Measurements from ENCODE around the gene OR1F1.
"Not testable (repeated sequence)": the region's sequence is repeated elsewhere in the genome, so short reads cannot be mapped to it uniquely, and the experiment has no call there.

OR1F1 gene

GRCh38 chr16:3188675-3188924 lies 596 bp downstream of the OR1F1 start:
- H3K9me3 ChIP-seq (ENCODE audit: control insufficient read depth, low read length): no peaks in the 10 kb centered on the region
- H3K4me1 ChIP-seq (ENCODE audit: control insufficient read depth, insufficient read depth, low read length): no peaks in the 10 kb centered on the region
- H3K27ac ChIP-seq (ENCODE audit: insufficient read depth, low read depth, low read length, poor library complexity, severe bottlenecking): no peak overlapping the region
- H3K27me3 ChIP-seq (ENCODE audit: control insufficient read depth, insufficient read depth, low read length, poor library complexity, severe bottlenecking): peaks cover 90% of the 10 kb centered on the region
- peak overlapping the region; percentile 61 for H3K4me3 ChIP-seq (ENCODE audit: insufficient read depth, low read depth, low read length)
- WGBS, 2 experiments: 1% methylated on average over 13 of the region's 13 CpGs
- no peaks in the 10 kb centered on the region for H3K36me3 ChIP-seq (ENCODE audit: control insufficient read depth, insufficient read depth, low read length)

DNA sequence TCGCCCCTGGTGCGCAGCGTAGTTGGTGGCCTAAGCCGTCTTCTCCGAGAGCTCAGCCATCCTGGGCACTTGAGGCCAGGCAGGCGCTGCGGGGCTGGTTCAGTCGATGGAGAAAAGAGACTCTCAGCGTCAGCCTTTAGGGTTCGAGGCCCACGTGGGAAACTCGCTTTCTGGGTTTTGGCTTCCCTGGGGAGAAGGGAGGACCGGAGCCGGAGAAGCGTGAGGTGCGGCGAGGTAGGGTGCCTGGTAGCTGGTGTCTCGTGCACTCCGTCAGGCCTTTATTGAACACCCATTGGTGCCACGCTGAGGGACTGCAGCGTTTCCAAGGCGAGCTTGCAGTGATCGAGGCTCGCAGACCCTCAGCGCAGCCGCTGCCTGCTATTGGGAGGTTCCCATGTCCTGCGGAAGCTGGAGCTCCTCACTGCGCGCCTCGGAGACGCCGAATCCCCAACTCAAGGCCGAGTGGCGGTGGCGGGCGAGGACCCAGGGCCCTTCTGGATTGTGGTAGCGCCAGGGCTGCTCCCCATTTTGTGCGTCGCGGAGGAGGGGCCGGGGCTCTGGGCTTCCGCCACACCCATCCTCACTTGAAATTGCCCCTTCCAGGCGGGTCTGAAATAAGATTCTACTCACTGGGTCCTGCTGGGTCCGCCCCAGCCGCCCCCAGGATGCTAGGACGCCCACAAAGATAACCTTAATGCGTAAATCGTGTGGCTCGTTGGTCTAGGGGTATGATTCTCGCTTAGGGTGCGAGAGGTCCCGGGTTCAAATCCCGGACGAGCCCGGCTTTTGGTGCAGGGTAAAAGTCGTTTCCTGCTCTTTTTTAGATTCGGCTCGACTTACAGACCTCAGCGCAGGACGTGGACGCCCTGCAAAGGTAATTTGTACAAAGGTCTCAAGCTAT lies 1.2 kb downstream of the OR1F1 start:
- Histone ChIP-seq H3K9me3 (ENCODE audit: control insufficient read depth, low read length) (no peaks in the 10 kb centered on the region), H3K4me1 (ENCODE audit: control insufficient read depth, insufficient read depth, low read length) (no peaks in the 10 kb centered on the region), H3K4me3 (ENCODE audit: insufficient read depth, low read depth, low read length) (peak overlapping the region; percentile 61), H3K27ac (ENCODE audit: insufficient read depth, low read depth, low read length, poor library complexity, severe bottlenecking) (no peak overlapping the region), H3K27me3 (ENCODE audit: control insufficient read depth, insufficient read depth, low read length, poor library complexity, severe bottlenecking) (peaks cover 84% of the 10 kb centered on the region), H3K36me3 (ENCODE audit: control insufficient read depth, insufficient read depth, low read length) (no peaks in the 10 kb centered on the region)
- WGBS, 2 experiments: 0 to 1% methylated on average over 61 of the region's 61 CpGs

DNA sequence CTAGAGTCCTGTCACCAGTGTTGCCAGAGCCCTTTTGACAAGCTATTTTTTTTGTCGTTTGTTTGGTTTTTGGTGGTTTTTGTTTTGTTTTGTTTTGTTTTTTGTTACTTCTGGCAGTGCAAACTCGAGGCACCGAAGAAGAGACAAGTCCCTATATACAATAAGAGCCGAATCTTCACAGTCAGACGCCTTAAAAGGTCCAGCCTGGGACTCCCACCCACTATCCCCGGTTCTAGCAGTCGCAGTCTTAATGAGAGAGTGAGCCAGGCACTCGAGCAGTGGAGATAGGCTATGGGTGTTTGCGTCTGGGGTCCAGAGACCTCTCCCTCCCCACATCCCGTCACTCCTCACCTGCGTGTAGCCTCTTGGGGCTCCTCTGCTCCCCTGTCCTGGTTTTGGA lies 1.9 kb downstream of the OR1F1 start:
- Histone ChIP-seq H3K4me1 (ENCODE audit: control insufficient read depth, insufficient read depth, low read length) (no peaks in the 10 kb centered on the region), H3K9me3 (ENCODE audit: control insufficient read depth, low read length) (no peaks in the 10 kb centered on the region), H3K4me3 (ENCODE audit: insufficient read depth, low read depth, low read length) (peak overlapping the region; percentile 61), H3K27me3 (ENCODE audit: control insufficient read depth, insufficient read depth, low read length, poor library complexity, severe bottlenecking) (peaks cover 78% of the 10 kb centered on the region), H3K36me3 (ENCODE audit: control insufficient read depth, insufficient read depth, low read length) (no peaks in the 10 kb centered on the region), H3K27ac (ENCODE audit: insufficient read depth, low read depth, low read length, poor library complexity, severe bottlenecking) (no peak overlapping the region)
- WGBS, 2 experiments: 18 to 23% methylated on average over 11 of the region's 11 CpGs

DNA sequence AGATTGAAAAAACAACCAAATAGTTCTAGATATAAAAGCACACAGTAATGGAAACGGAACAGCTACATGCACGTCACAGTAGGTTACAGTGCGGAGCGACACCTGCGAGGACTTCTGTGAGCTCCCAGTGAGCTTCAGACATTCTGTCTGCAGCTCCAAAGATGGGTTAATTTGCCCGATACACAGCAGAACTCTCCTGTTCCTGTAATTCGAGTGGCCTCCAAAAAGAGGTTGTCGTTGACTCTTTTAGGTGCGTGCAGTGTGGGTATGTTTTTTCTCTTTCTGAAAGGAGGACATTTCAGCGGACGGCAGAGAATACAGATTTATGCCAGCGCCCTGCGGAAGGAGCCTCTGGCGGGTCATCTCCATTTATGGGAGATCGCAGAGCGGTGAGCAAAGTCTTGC lies 2.9 kb downstream of the OR1F1 start:
- no peak overlapping the region for H3K27ac ChIP-seq (ENCODE audit: insufficient read depth, low read depth, low read length, poor library complexity, severe bottlenecking)
- peaks cover 77% of the 10 kb centered on the region for H3K27me3 ChIP-seq (ENCODE audit: control insufficient read depth, insufficient read depth, low read length, poor library complexity, severe bottlenecking)
- peak overlapping the region; percentile 47 for H3K4me3 ChIP-seq (ENCODE audit: insufficient read depth, low read depth, low read length)
- WGBS, 2 experiments: 3 to 5% methylated on average over 16 of the region's 16 CpGs
- no peaks in the 10 kb centered on the region for H3K36me3 ChIP-seq (ENCODE audit: control insufficient read depth, insufficient read depth, low read length)
- H3K9me3 ChIP-seq (ENCODE audit: control insufficient read depth, low read length): no peaks in the 10 kb centered on the region
- no peaks in the 10 kb centered on the region for H3K4me1 ChIP-seq (ENCODE audit: control insufficient read depth, insufficient read depth, low read length)

- WGBS, 2 experiments: 87 to 88% methylated on average over 36 of the region's 36 CpGs
- Histone ChIP-seq H3K27me3 (ENCODE audit: control insufficient read depth, insufficient read depth, low read length, poor library complexity, severe bottlenecking) (peaks cover 70% of the 10 kb centered on the region), H3K27ac (ENCODE audit: insufficient read depth, low read depth, low read length, poor library complexity, severe bottlenecking) (no peak overlapping the region)
These were observed 4.5 kb downstream of the OR1F1 start for GRCh38 chr16:3192476-3193019.

GRCh38 chr16:3193221-3194212 lies 5.5 kb downstream of the OR1F1 start:
- H3K4me1 ChIP-seq (ENCODE audit: control insufficient read depth, insufficient read depth, low read length): no peaks in the 10 kb centered on the region
- H3K4me3 ChIP-seq (ENCODE audit: insufficient read depth, low read depth, low read length): no peak overlapping the region
- no peaks in the 10 kb centered on the region for H3K36me3 ChIP-seq (ENCODE audit: control insufficient read depth, insufficient read depth, low read length)
- no peaks in the 10 kb centered on the region for H3K9me3 ChIP-seq (ENCODE audit: control insufficient read depth, low read length)
- H3K27ac ChIP-seq (ENCODE audit: insufficient read depth, low read depth, low read length, poor library complexity, severe bottlenecking): no peak overlapping the region
- peaks cover 69% of the 10 kb centered on the region for H3K27me3 ChIP-seq (ENCODE audit: control insufficient read depth, insufficient read depth, low read length, poor library complexity, severe bottlenecking)
- 90 to 91% methylated on average over 49 of the region's 49 CpGs for WGBS, 2 experiments

More at GRCh38 chr16:3192476-3193019, 4.5 kb downstream of the OR1F1 start:
- H3K4me3 ChIP-seq (ENCODE audit: insufficient read depth, low read depth, low read length): no peak overlapping the region
- H3K9me3 ChIP-seq (ENCODE audit: control insufficient read depth, low read length): no peaks in the 10 kb centered on the region
- no peaks in the 10 kb centered on the region for H3K4me1 ChIP-seq (ENCODE audit: control insufficient read depth, insufficient read depth, low read length)
- H3K36me3 ChIP-seq (ENCODE audit: control insufficient read depth, insufficient read depth, low read length): no peaks in the 10 kb centered on the region

- no peaks in the 10 kb centered on the region for H3K36me3 ChIP-seq (ENCODE audit: control insufficient read depth, insufficient read depth, low read length)
- H3K4me1 ChIP-seq (ENCODE audit: control insufficient read depth, insufficient read depth, low read length): no peaks in the 10 kb centered on the region
- 89 to 92% methylated on average over 20 of the region's 20 CpGs for WGBS, 2 experiments
- no peaks in the 10 kb centered on the region for H3K9me3 ChIP-seq (ENCODE audit: control insufficient read depth, low read length)
- peaks cover 56% of the 10 kb centered on the region for H3K27me3 ChIP-seq (ENCODE audit: control insufficient read depth, insufficient read depth, low read length, poor library complexity, severe bottlenecking)
- no peak overlapping the region for H3K27ac ChIP-seq (ENCODE audit: insufficient read depth, low read depth, low read length, poor library complexity, severe bottlenecking)
- H3K4me3 ChIP-seq (ENCODE audit: insufficient read depth, low read depth, low read length): no peak overlapping the region
These were observed 6.8 kb downstream of the OR1F1 start for GRCh38 chr16:3194792-3195191.

- Histone ChIP-seq H3K4me3 (ENCODE audit: insufficient read depth, low read depth, low read length) (no peak overlapping the region), H3K4me1 (ENCODE audit: control insufficient read depth, insufficient read depth, low read length) (no peaks in the 10 kb centered on the region), H3K27me3 (ENCODE audit: control insufficient read depth, insufficient read depth, low read length, poor library complexity, severe bottlenecking) (peaks cover 48% of the 10 kb centered on the region), H3K9me3 (ENCODE audit: control insufficient read depth, low read length) (no peaks in the 10 kb centered on the region), H3K27ac (ENCODE audit: insufficient read depth, low read depth, low read length, poor library complexity, severe bottlenecking) (no peak overlapping the region), H3K36me3 (ENCODE audit: control insufficient read depth, insufficient read depth, low read length) (no peaks in the 10 kb centered on the region)
- WGBS, 2 experiments: 59 to 63% methylated on average over 10 of the region's 10 CpGs
These were observed 8.0 kb downstream of the OR1F1 start for GRCh38 chr16:3195975-3196374.

- 54 to 61% methylated on average over 3 of the region's 3 CpGs for WGBS, 2 experiments
- not testable (repeated sequence) for H3K27ac ChIP-seq (ENCODE audit: insufficient read depth, low read depth, low read length, poor library complexity, severe bottlenecking); H3K9me3 ChIP-seq (ENCODE audit: control insufficient read depth, low read length); H3K4me1 ChIP-seq (ENCODE audit: control insufficient read depth, insufficient read depth, low read length); H3K36me3 ChIP-seq (ENCODE audit: control insufficient read depth, insufficient read depth, low read length); H3K4me3 ChIP-seq (ENCODE audit: insufficient read depth, low read depth, low read length)
- peaks cover 30% of the 10 kb centered on the region for H3K27me3 ChIP-seq (ENCODE audit: control insufficient read depth, insufficient read depth, low read length, poor library complexity, severe bottlenecking)
These were observed 9.8 kb downstream of the OR1F1 start for GRCh38 chr16:3197694-3198333.

All from ectodermal cell (in vitro differentiated cells).